ENCODE data around the gene SECISBP2.

SECISBP2 gene

GRCh38 chr9:89319015-89319905 lies 960 bp downstream of the SECISBP2 start:
- H3K27me3 ChIP-seq (ENCODE audit: control insufficient read depth in 1 of 2, insufficient read depth in 2 of 2, low read length in 2 of 2) = no peaks in the 10 kb centered on the region
- peak overlapping the region; percentile 100 for H3K27ac ChIP-seq (ENCODE audit: low read depth, low read length)
- peak overlapping the region; percentile 84 to 90 for H3K4me3 ChIP-seq (ENCODE audit: low read depth in 1 of 2, low read length in 2 of 2)
- peaks cover 35 to 36% of the 10 kb centered on the region in 2 donors for H3K4me1 ChIP-seq (ENCODE audit: control insufficient read depth in 1 of 2, insufficient read depth in 2 of 2, low read length in 2 of 2)
- H3K9ac ChIP-seq (ENCODE audit: low read depth in 1 of 2, low read length in 2 of 2) = peak overlapping the region; percentile 83 to 87
- H3K9me3 ChIP-seq (ENCODE audit: control insufficient read depth in 1 of 2, low read length in 2 of 2) = no peaks in the 10 kb centered on the region
- peaks cover 0 to 12% of the 10 kb centered on the region in 2 donors for H3K36me3 ChIP-seq (ENCODE audit: control insufficient read depth in 1 of 2, insufficient read depth in 2 of 2, low read length in 2 of 2)

DNA sequence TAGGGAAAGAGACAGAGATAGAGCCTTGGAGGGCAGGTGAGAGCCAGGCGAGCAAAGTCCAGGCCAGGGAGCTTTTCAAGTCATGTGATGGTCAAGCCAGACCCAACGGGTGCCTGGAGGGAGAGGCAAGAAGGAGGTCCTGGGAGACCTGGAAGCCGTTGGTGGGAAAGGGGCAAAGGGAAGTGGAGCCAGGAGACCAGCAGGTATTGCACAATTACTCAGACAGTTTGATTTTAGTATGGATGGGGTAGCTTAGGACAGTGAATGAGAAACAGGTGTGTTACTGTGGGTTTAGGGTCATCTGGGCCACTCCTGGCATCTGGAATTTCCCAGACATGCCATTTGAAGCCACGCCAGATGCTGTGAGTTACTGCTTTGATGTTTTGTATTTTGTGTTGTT lies 5.1 kb downstream of the SECISBP2 start:
- H3K9ac ChIP-seq (ENCODE audit: low read depth in 1 of 2, low read length in 2 of 2) = no peak overlapping the region
- no peaks in the 10 kb centered on the region for H3K9me3 ChIP-seq (ENCODE audit: control insufficient read depth in 1 of 2, low read length in 2 of 2)
- H3K4me3 ChIP-seq (ENCODE audit: low read depth in 1 of 2, low read length in 2 of 2) = no peak overlapping the region
- H3K4me1 ChIP-seq (ENCODE audit: control insufficient read depth in 1 of 2, insufficient read depth in 2 of 2, low read length in 2 of 2) = peaks cover 18 to 27% of the 10 kb centered on the region in 2 donors
- H3K27ac ChIP-seq (ENCODE audit: low read depth, low read length) = no peak overlapping the region
- H3K36me3 ChIP-seq (ENCODE audit: control insufficient read depth in 1 of 2, insufficient read depth in 2 of 2, low read length in 2 of 2) = peaks cover 15 to 30% of the 10 kb centered on the region in 2 donors
- no peaks in the 10 kb centered on the region for H3K27me3 ChIP-seq (ENCODE audit: control insufficient read depth in 1 of 2, insufficient read depth in 2 of 2, low read length in 2 of 2)

DNA sequence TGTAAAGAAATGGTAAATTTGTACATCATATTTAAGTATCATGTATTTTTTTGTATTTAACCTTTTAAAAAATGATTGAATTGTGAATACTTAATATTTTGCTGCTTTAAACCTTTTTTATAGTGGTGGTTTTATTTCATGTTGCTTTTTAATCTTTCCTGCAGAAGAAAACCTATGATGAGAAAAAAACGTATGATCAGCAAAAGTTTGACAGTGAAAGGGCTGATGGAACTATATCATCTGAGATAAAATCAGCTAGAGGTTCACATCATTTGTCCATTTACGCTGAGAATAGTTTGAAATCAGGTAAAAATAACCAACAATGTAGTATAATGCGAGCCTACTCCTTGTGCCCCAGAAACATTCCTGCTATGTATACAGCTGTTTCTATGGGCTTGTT lies 7.4 kb downstream of the SECISBP2 start:
- peaks cover 33 to 53% of the 10 kb centered on the region in 2 donors for H3K36me3 ChIP-seq (ENCODE audit: control insufficient read depth in 1 of 2, insufficient read depth in 2 of 2, low read length in 2 of 2)
- H3K27me3 ChIP-seq (ENCODE audit: control insufficient read depth in 1 of 2, insufficient read depth in 2 of 2, low read length in 2 of 2) = no peaks in the 10 kb centered on the region
- H3K4me1 ChIP-seq (ENCODE audit: control insufficient read depth in 1 of 2, insufficient read depth in 2 of 2, low read length in 2 of 2) = peaks cover 10 to 11% of the 10 kb centered on the region in 2 donors

DNA sequence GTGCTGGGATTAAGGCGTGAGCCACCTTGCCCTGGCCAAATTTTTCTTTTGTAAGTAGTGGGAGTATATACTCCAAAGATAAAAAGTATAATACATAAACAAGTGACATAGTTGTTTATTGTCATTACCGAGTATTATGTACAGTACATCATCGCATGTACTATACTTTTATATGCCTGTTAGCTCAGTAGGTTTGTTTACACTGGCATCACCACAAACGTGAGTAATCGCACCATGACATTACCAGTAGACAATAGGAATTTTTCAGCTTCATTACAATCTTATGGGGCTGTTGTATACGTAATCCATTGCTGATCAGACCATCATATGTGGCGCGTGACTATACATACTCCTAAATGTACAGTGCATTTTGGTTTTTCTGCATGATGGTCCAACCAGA lies 9.8 kb downstream of the SECISBP2 start:
- Histone ChIP-seq H3K9ac (ENCODE audit: low read depth in 1 of 2, low read length in 2 of 2) (no peak overlapping the region), H3K36me3 (ENCODE audit: control insufficient read depth in 1 of 2, insufficient read depth in 2 of 2, low read length in 2 of 2) (peaks cover 39 to 66% of the 10 kb centered on the region in 2 donors), H3K27ac (ENCODE audit: low read depth, low read length) (no peak overlapping the region), H3K4me1 (ENCODE audit: control insufficient read depth in 1 of 2, insufficient read depth in 2 of 2, low read length in 2 of 2) (peaks cover 6 to 7% of the 10 kb centered on the region in 2 donors), H3K4me3 (ENCODE audit: low read depth in 1 of 2, low read length in 2 of 2) (no peak overlapping the region), H3K9me3 (ENCODE audit: control insufficient read depth in 1 of 2, low read length in 2 of 2) (no peaks in the 10 kb centered on the region), H3K27me3 (ENCODE audit: control insufficient read depth in 1 of 2, insufficient read depth in 2 of 2, low read length in 2 of 2) (no peaks in the 10 kb centered on the region)

More for the DNA sequence above, 7.4 kb downstream of the SECISBP2 start:
- Histone ChIP-seq H3K27ac (ENCODE audit: low read depth, low read length) (no peak overlapping the region), H3K9me3 (ENCODE audit: control insufficient read depth in 1 of 2, low read length in 2 of 2) (no peaks in the 10 kb centered on the region), H3K9ac (ENCODE audit: low read depth in 1 of 2, low read length in 2 of 2) (no peak overlapping the region), H3K4me3 (ENCODE audit: low read depth in 1 of 2, low read length in 2 of 2) (no peak overlapping the region)

- Histone ChIP-seq H3K9me3 (ENCODE audit: control insufficient read depth in 1 of 2, low read length in 2 of 2) (no peaks in the 10 kb centered on the region), H3K9ac (ENCODE audit: low read depth in 1 of 2, low read length in 2 of 2) (no peak overlapping the region), H3K27ac (ENCODE audit: low read depth, low read length) (no peak overlapping the region), H3K4me1 (ENCODE audit: control insufficient read depth in 1 of 2, insufficient read depth in 2 of 2, low read length in 2 of 2) (no peaks in the 10 kb centered on the region), H3K36me3 (ENCODE audit: control insufficient read depth in 1 of 2, insufficient read depth in 2 of 2, low read length in 2 of 2) (peaks cover 53 to 82% of the 10 kb centered on the region in 2 donors), H3K27me3 (ENCODE audit: control insufficient read depth in 1 of 2, insufficient read depth in 2 of 2, low read length in 2 of 2) (no peaks in the 10 kb centered on the region), H3K4me3 (ENCODE audit: low read depth in 1 of 2, low read length in 2 of 2) (no peak overlapping the region)
These were observed 11.6 kb downstream of the SECISBP2 start for GRCh38 chr9:89329917-89330316.

DNA sequence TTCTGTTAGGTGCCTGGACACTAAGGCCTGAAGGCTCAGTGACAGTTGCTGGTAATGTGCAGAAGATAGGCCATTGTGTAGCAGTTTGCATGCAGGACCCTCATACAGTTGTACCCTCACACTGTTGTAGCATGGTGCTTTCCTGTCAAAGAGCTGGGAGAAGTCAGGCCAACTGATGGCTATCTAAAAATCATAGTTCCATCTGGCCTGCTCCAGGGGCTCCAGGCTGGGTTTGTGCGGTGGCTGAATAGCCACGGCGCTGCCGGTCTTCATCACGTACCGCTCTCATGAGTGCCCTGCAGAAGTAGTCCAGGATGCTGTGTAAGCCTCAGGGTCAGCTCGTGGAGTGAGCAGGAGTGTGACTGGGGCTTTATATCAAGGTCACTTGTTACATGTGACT lies 12.2 kb downstream of the SECISBP2 start:
- Histone ChIP-seq H3K9me3 (ENCODE audit: control insufficient read depth in 1 of 2, low read length in 2 of 2) (no peaks in the 10 kb centered on the region), H3K4me3 (ENCODE audit: low read depth in 1 of 2, low read length in 2 of 2) (no peak overlapping the region), H3K27ac (ENCODE audit: low read depth, low read length) (no peak overlapping the region), H3K9ac (ENCODE audit: low read depth in 1 of 2, low read length in 2 of 2) (no peak overlapping the region), H3K36me3 (ENCODE audit: control insufficient read depth in 1 of 2, insufficient read depth in 2 of 2, low read length in 2 of 2) (peaks cover 55 to 87% of the 10 kb centered on the region in 2 donors), H3K27me3 (ENCODE audit: control insufficient read depth in 1 of 2, insufficient read depth in 2 of 2, low read length in 2 of 2) (no peaks in the 10 kb centered on the region), H3K4me1 (ENCODE audit: control insufficient read depth in 1 of 2, insufficient read depth in 2 of 2, low read length in 2 of 2) (no peaks in the 10 kb centered on the region)

GRCh38 chr9:89339807-89340206 lies 21.5 kb downstream of the SECISBP2 start:
- Histone ChIP-seq H3K4me3 (ENCODE audit: low read depth in 1 of 2, low read length in 2 of 2) (no peak overlapping the region), H3K9me3 (ENCODE audit: control insufficient read depth in 1 of 2, low read length in 2 of 2) (no peaks in the 10 kb centered on the region), H3K4me1 (ENCODE audit: control insufficient read depth in 1 of 2, insufficient read depth in 2 of 2, low read length in 2 of 2) (no peaks in the 10 kb centered on the region), H3K27ac (ENCODE audit: low read depth, low read length) (no peak overlapping the region), H3K36me3 (ENCODE audit: control insufficient read depth in 1 of 2, insufficient read depth in 2 of 2, low read length in 2 of 2) (peaks cover 36 to 79% of the 10 kb centered on the region in 2 donors), H3K27me3 (ENCODE audit: control insufficient read depth in 1 of 2, insufficient read depth in 2 of 2, low read length in 2 of 2) (no peaks in the 10 kb centered on the region), H3K9ac (ENCODE audit: low read depth in 1 of 2, low read length in 2 of 2) (no peak overlapping the region)

DNA sequence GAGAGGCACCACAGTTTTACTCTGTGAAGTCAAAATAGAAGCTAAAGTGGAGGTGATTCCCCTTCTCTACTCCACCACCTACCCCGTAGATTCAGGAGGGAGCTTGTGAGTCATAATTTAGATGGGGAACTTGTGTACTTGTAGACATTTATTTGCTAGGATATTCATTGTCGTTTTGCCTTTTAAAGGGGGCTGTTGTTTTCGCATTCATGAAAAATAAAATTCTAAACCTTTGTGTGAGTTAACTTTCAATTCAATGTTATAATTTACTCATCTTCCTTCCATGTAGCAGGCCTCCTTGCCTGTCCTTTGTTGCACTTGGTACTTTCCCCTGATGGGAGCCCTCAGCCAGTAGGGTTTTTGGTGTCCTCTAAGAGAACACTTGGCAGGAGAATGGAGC lies 22.0 kb downstream of the SECISBP2 start:
- Histone ChIP-seq H3K4me1 (ENCODE audit: control insufficient read depth in 1 of 2, insufficient read depth in 2 of 2, low read length in 2 of 2) (no peaks in the 10 kb centered on the region), H3K36me3 (ENCODE audit: control insufficient read depth in 1 of 2, insufficient read depth in 2 of 2, low read length in 2 of 2) (peaks cover 36 to 82% of the 10 kb centered on the region in 2 donors), H3K4me3 (ENCODE audit: low read depth in 1 of 2, low read length in 2 of 2) (no peak overlapping the region), H3K27me3 (ENCODE audit: control insufficient read depth in 1 of 2, insufficient read depth in 2 of 2, low read length in 2 of 2) (no peaks in the 10 kb centered on the region), H3K9me3 (ENCODE audit: control insufficient read depth in 1 of 2, low read length in 2 of 2) (no peaks in the 10 kb centered on the region), H3K9ac (ENCODE audit: low read depth in 1 of 2, low read length in 2 of 2) (no peak overlapping the region), H3K27ac (ENCODE audit: low read depth, low read length) (no peak overlapping the region)

DNA sequence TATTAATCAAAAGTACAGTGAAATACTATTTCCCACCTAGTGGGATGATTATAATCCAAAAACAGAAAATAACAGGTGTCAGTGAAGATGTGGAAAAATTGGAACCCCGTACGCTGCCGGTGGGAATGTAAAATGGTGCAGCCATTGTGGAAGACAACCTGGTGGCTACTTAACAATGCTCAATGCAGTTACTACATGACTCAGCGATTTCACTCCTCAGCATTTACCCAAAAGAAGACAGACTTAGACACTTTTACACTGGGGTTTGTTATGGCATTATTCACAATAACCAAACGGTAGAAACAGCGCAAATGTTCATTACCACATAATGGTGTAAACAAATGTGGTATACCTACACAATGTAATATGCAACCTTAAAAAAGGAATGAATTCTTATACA lies 23.9 kb downstream of the SECISBP2 start:
- Histone ChIP-seq H3K36me3 (ENCODE audit: control insufficient read depth in 1 of 2, insufficient read depth in 2 of 2, low read length in 2 of 2) (peaks cover 40 to 84% of the 10 kb centered on the region in 2 donors), H3K27ac (ENCODE audit: low read depth, low read length) (no peak overlapping the region)

GRCh38 chr9:89342948-89343347 lies 24.6 kb downstream of the SECISBP2 start:
- Histone ChIP-seq H3K9ac (ENCODE audit: low read depth in 1 of 2, low read length in 2 of 2) (no peak overlapping the region), H3K36me3 (ENCODE audit: control insufficient read depth in 1 of 2, insufficient read depth in 2 of 2, low read length in 2 of 2) (peaks cover 37 to 84% of the 10 kb centered on the region in 2 donors), H3K27me3 (ENCODE audit: control insufficient read depth in 1 of 2, insufficient read depth in 2 of 2, low read length in 2 of 2) (no peaks in the 10 kb centered on the region), H3K4me1 (ENCODE audit: control insufficient read depth in 1 of 2, insufficient read depth in 2 of 2, low read length in 2 of 2) (no peaks in the 10 kb centered on the region), H3K4me3 (ENCODE audit: low read depth in 1 of 2, low read length in 2 of 2) (no peak overlapping the region), H3K9me3 (ENCODE audit: control insufficient read depth in 1 of 2, low read length in 2 of 2) (no peaks in the 10 kb centered on the region), H3K27ac (ENCODE audit: low read depth, low read length) (no peak overlapping the region)

More for the DNA sequence above, 23.9 kb downstream of the SECISBP2 start:
- Histone ChIP-seq H3K9me3 (ENCODE audit: control insufficient read depth in 1 of 2, low read length in 2 of 2) (no peaks in the 10 kb centered on the region), H3K9ac (ENCODE audit: low read depth in 1 of 2, low read length in 2 of 2) (no peak overlapping the region), H3K27me3 (ENCODE audit: control insufficient read depth in 1 of 2, insufficient read depth in 2 of 2, low read length in 2 of 2) (no peaks in the 10 kb centered on the region), H3K4me3 (ENCODE audit: low read depth in 1 of 2, low read length in 2 of 2) (no peak overlapping the region), H3K4me1 (ENCODE audit: control insufficient read depth in 1 of 2, insufficient read depth in 2 of 2, low read length in 2 of 2) (no peaks in the 10 kb centered on the region)
